Neural cell (in vitro differentiated cells): ENCODE measurements around the gene RMC1.

Experiments used
- EP300 ChIP-seq: fragments of 450-650 bp; conservative IDR thresholded peaks from 2 replicates; pipeline ENCODE4 v1.6.1; 2014; ENCODE audit warnings: antibody characterized with exemption, mild to moderate bottlenecking, moderate library complexity; ENCODE audit not compliant: poor library complexity, severe bottlenecking
- TF ChIP-seq, protein P1 (sequence below): fragments of 450-650 bp; IDR thresholded peaks from 2 replicates; pipeline ENCODE4 v1.5.1; 2014; ENCODE audit warnings: antibody characterized with exemption, mild to moderate bottlenecking, moderate library complexity; ENCODE audit not compliant: poor library complexity, severe bottlenecking

- TF ChIP-seq, protein P1, sequence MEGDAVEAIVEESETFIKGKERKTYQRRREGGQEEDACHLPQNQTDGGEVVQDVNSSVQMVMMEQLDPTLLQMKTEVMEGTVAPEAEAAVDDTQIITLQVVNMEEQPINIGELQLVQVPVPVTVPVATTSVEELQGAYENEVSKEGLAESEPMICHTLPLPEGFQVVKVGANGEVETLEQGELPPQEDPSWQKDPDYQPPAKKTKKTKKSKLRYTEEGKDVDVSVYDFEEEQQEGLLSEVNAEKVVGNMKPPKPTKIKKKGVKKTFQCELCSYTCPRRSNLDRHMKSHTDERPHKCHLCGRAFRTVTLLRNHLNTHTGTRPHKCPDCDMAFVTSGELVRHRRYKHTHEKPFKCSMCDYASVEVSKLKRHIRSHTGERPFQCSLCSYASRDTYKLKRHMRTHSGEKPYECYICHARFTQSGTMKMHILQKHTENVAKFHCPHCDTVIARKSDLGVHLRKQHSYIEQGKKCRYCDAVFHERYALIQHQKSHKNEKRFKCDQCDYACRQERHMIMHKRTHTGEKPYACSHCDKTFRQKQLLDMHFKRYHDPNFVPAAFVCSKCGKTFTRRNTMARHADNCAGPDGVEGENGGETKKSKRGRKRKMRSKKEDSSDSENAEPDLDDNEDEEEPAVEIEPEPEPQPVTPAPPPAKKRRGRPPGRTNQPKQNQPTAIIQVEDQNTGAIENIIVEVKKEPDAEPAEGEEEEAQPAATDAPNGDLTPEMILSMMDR = no peak
- TF ChIP-seq EP300 = no peak
These were observed 38.2 kb downstream of the RMC1 start for GRCh38 chr18:23541349-23542093.
